ENCODE data around the gene MYO5B. TPM values are rescaled to one million over a fixed set of nuclear protein-coding genes. Genes with fewer than 3 reads are reported as not detected.

Gene MYO5B
- polyA plus RNA-seq, 1 donor (not counting 4 experiments of a cell fraction or from before 2014, with no cell fraction given) = 6.8 TPM

- FAIRE-seq = no peak
Observed at GRCh38 chr18:49963217-49963616, 231.7 kb downstream of the MYO5B start.

GRCh38 chr18:49961271-49961670, 233.7 kb downstream of the MYO5B start:
- H4K20me1 ChIP-seq (ENCODE audit: control insufficient read depth, extremely low read depth, insufficient read depth, low read length) = no peaks in the 10 kb centered on the region
- no peaks in the 10 kb centered on the region for H3K79me2 ChIP-seq (ENCODE audit: control insufficient read depth, insufficient read depth, low read length)
- no peak for TF ChIP-seq EZH2 (IDR thresholded peaks at IDR 0.05; ENCODE audit: low read length)
- no peak for TF ChIP-seq CTCF (optimal IDR thresholded peaks at IDR 0.05 in 1 of 3, IDR thresholded peaks at IDR 0.05 in 1 of 3, conservative IDR thresholded peaks at IDR 0.05 in 1 of 3; ENCODE audit: extremely low read depth in 1 of 3, insufficient read depth in 2 of 3, low read length in 3 of 3)
- FAIRE-seq (no peak), DNase-seq (ENCODE audit: low read depth, low spot score) (no peak)
- H3K4me2 ChIP-seq (ENCODE audit: control insufficient read depth, extremely low read depth, insufficient read depth, low read depth, low read length) = no peak overlapping the region
- no peak overlapping the region for H2AFZ ChIP-seq (ENCODE audit: control insufficient read depth, low read length)
- H3K9me3 ChIP-seq (ENCODE audit: control insufficient read depth, low read depth, low read length) = no peaks in the 10 kb centered on the region
- dilution Hi-C loops (cut with MboI; ENCODE audit: extremely low pct_ligation_motif_present, low sequenced_read_pairs) = no loop called here
- no peak overlapping the region for H3K27ac ChIP-seq (ENCODE audit: control insufficient read depth, insufficient read depth, low read length)
- no peaks in the 10 kb centered on the region for H3K9me1 ChIP-seq (ENCODE audit: control insufficient read depth, extremely low read depth, insufficient read depth, low read length)
- H3K4me3 ChIP-seq (ENCODE audit: control insufficient read depth in 2 of 3, extremely low read depth in 1 of 3, insufficient read depth in 2 of 3, low read depth in 1 of 3, low read length in 3 of 3) = no peak overlapping the region
- H3K36me3 ChIP-seq (ENCODE audit: control insufficient read depth in 2 of 2, extremely low read depth in 1 of 2, insufficient read depth in 2 of 2, low read length in 2 of 2) = no peaks in the 10 kb centered on the region
- H3K4me1 ChIP-seq (ENCODE audit: control insufficient read depth, extremely low read depth, insufficient read depth, low read length) = peaks cover 5% of the 10 kb centered on the region
- peaks cover 8% of the 10 kb centered on the region for H3K27me3 ChIP-seq (ENCODE audit: control insufficient read depth, extremely low read depth, insufficient read depth, low read length)
- H3K9ac ChIP-seq (ENCODE audit: control insufficient read depth, extremely low read depth, insufficient read depth, low read length) = no peak overlapping the region

More at GRCh38 chr18:49963217-49963616, 231.7 kb downstream of the MYO5B start:
- dilution Hi-C loops (cut with MboI; ENCODE audit: extremely low pct_ligation_motif_present, low sequenced_read_pairs) = no loop called here
- DNase-seq (ENCODE audit: low read depth, low spot score) = no peak
- Histone ChIP-seq H2AFZ (ENCODE audit: control insufficient read depth, low read length) (no peak overlapping the region), H3K4me3 (ENCODE audit: control insufficient read depth in 2 of 3, extremely low read depth in 1 of 3, insufficient read depth in 2 of 3, low read depth in 1 of 3, low read length in 3 of 3) (no peak overlapping the region), H3K27me3 (ENCODE audit: control insufficient read depth, extremely low read depth, insufficient read depth, low read length) (peaks cover 8% of the 10 kb centered on the region), H3K4me2 (ENCODE audit: control insufficient read depth, extremely low read depth, insufficient read depth, low read depth, low read length) (no peak overlapping the region), H4K20me1 (ENCODE audit: control insufficient read depth, extremely low read depth, insufficient read depth, low read length) (no peaks in the 10 kb centered on the region), H3K79me2 (ENCODE audit: control insufficient read depth, insufficient read depth, low read length) (no peaks in the 10 kb centered on the region), H3K4me1 (ENCODE audit: control insufficient read depth, extremely low read depth, insufficient read depth, low read length) (peaks cover 3% of the 10 kb centered on the region), H3K9me3 (ENCODE audit: control insufficient read depth, low read depth, low read length) (no peaks in the 10 kb centered on the region), H3K36me3 (ENCODE audit: control insufficient read depth in 2 of 2, extremely low read depth in 1 of 2, insufficient read depth in 2 of 2, low read length in 2 of 2) (no peaks in the 10 kb centered on the region), H3K9me1 (ENCODE audit: control insufficient read depth, extremely low read depth, insufficient read depth, low read length) (no peaks in the 10 kb centered on the region), H3K27ac (ENCODE audit: control insufficient read depth, insufficient read depth, low read length) (no peak overlapping the region), H3K9ac (ENCODE audit: control insufficient read depth, extremely low read depth, insufficient read depth, low read length) (no peak overlapping the region)
- no peak for TF ChIP-seq EZH2 (IDR thresholded peaks at IDR 0.05; ENCODE audit: low read length)
- no peak for TF ChIP-seq CTCF (optimal IDR thresholded peaks at IDR 0.05 in 1 of 3, IDR thresholded peaks at IDR 0.05 in 1 of 3, conservative IDR thresholded peaks at IDR 0.05 in 1 of 3; ENCODE audit: extremely low read depth in 1 of 3, insufficient read depth in 2 of 3, low read length in 3 of 3)

Data from keratinocyte (primary cell).